GM12892 (cell line): ENCODE measurements around the gene PTPRN2.

Experiments
- POLR2A ChIP-seq: IDR thresholded peaks from 2 replicates; pipeline ENCODE4 v1.6.1; 2011; ENCODE audit warnings: low read depth, low read length, control low read depth
- POLR2AphosphoS5 ChIP-seq: IDR thresholded peaks from 2 replicates; pipeline ENCODE4 v1.6.1; 2011; ENCODE audit warnings: low read depth, low read length, control low read depth
- TAF1 ChIP-seq: IDR thresholded peaks from 2 replicates; pipeline ENCODE4 v1.6.1; 2011; ENCODE audit warnings: low read depth, mild to moderate bottlenecking, control low read depth, low read length, borderline replicate concordance

- TF ChIP-seq POLR2AphosphoS5 (no peak), POLR2A (no peak), TAF1 (no peak)
Observed at GRCh38 chr7:157660971-157661610, 926.5 kb downstream of the PTPRN2 start.
